Measurements from ENCODE around the gene CAPN12.
A peak's percentile ranks its signal among the peaks of the same experiment; 100 is the strongest.
"Not testable (repeated sequence)": the region's sequence is repeated elsewhere in the genome, so short reads cannot be mapped to it uniquely, and the experiment has no call there.

Gene CAPN12, protein sequence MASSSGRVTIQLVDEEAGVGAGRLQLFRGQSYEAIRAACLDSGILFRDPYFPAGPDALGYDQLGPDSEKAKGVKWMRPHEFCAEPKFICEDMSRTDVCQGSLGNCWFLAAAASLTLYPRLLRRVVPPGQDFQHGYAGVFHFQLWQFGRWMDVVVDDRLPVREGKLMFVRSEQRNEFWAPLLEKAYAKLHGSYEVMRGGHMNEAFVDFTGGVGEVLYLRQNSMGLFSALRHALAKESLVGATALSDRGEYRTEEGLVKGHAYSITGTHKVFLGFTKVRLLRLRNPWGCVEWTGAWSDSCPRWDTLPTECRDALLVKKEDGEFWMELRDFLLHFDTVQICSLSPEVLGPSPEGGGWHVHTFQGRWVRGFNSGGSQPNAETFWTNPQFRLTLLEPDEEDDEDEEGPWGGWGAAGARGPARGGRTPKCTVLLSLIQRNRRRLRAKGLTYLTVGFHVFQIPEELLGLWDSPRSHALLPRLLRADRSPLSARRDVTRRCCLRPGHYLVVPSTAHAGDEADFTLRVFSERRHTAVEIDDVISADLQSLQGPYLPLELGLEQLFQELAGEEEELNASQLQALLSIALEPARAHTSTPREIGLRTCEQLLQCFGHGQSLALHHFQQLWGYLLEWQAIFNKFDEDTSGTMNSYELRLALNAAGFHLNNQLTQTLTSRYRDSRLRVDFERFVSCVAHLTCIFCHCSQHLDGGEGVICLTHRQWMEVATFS

DNA sequence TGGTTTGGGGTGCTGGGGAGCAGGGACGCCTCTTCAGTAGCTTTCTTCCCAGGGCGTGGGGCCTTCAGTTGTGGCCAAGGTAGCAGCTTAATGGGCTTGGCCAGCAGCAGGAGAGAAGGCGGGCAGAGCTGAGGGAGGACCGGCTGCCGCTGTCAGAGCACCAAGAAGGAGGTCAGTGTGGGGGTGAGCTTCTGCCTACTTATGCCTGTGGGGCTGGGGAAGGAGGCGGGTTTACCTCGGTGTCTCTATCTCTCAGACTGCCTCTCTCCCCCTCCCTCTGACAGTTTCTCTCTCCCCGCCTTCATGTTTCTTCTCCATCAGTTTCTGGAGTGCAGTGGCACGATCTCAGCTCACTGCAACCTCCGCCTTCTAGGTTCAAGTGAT, at the start of gene CAPN12:
Gene CAPN12, minus strand, starts transcription at position 177 of the 384 bp plus-strand sequence. CDS start 309 bp downstream, outside the sequence.
- DNase-seq (ENCODE audit: low read depth) = peak; percentile 5

DNA sequence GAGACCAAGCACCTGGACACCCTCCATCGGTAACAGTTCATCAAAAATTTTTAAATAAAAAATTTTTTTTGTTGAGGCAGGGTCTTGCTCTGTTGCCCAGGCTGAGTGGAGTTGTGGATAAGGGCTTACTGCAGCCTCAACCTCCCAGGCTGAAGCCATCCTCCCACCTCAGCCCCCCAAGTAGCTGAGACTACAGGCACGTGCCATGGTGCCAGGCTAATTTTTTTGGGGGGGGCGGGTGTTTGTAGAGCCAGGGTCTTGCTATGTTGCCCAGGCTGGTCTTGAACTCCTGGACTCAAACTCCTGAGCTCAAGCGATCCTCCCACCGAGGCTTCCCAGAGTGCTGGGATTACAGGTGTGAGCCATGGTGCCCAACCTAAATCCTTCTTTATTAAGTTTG, 49.4 kb upstream of the CAPN12 start:
- no peak for DNase-seq (ENCODE audit: low read depth)

DNA sequence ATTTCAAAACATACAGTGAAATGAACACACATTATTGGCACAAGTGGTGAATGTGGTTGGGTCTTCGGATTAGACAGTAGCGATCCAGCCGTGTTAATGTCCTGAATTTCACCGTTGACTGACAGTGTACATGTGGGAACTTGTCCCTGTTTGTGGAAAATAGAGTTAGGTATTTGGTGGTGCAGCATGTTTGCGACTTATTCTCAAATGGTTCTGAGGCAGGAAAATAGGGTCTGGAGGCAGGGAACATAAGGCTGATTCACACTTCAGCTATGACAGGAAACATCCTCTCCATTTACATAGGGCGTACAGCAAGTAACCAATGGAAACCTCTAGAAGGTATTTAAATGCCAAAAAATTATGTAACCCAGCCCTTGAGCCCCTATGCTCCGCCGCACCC, 48.9 kb upstream of the CAPN12 start:
- DNase-seq (ENCODE audit: low read depth) = peak; percentile 73

DNA sequence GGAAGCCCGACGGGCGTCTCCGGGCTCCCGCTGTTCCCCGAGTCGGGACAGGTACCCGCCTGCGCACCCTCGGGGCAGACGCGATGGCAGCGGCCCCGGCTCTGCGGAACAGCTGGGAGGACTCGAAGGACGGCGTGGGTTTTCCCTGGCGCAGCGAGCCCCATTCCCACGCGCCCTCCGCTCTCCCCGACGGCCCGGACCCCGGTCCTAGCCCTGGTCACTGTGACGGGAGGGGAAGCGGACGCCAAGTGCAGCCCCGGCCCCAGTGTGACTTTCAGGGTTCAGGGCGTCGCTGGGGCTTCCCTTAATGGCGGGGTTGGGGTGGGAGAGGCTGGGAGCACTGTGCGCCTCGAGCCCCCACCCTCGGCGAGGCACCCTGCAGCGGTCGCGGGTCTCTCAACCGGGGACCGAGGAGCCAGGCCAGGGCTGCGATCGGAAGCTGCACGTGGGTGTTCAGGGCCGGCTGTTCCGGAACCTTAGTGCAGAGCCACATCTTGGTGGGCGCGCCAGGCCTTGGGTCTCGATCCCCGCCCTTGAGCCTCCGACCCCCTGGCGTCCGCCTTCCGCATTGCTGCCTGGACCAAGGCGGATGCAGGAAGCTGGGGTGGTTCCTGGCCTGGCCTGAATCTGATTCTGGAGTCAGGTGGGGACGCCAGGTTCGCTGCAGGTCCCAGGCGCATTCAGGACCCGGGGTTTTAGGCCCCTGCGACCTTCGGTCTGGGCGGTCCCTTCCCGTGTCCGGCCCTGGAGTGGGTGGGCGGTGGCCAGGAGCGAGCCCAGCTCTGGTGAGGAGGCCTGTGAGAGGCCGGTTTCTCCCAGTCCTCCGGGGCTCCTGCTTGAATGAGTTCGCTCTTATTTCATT, 48.2 kb upstream of the CAPN12 start:
- DNase-seq (ENCODE audit: low read depth) = no peak

DNA sequence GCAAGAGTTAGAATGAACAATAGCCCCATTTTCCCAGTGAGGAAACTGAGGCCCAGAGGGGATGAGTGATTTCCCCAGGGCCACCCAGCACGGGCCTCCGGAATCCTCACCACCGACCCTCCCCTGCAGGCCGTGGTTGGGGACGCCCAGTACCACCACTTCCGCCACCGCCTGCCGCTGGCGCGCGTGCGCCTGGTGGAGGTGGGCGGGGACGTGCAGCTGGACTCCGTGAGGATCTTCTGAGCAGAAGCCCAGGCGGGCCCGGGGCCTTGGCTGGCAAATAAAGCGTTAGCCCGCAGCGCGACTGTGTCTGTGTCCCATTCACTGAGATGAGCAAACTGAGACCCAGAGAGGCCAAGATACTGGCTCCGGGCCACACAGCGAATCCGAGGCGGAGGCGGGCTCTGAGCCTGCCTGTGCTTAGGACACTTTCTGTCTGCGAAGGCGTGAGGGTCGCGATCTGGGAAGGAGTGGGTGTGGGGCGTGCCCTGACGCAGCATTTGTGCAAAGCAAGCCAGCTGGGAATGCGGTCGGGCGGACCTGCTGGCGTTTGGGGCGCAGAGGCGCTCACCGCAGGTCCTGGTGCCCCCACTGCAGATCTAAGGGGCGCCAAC, 47.3 kb upstream of the CAPN12 start:
- DNase-seq (ENCODE audit: low read depth) = not testable (repeated sequence)

DNA sequence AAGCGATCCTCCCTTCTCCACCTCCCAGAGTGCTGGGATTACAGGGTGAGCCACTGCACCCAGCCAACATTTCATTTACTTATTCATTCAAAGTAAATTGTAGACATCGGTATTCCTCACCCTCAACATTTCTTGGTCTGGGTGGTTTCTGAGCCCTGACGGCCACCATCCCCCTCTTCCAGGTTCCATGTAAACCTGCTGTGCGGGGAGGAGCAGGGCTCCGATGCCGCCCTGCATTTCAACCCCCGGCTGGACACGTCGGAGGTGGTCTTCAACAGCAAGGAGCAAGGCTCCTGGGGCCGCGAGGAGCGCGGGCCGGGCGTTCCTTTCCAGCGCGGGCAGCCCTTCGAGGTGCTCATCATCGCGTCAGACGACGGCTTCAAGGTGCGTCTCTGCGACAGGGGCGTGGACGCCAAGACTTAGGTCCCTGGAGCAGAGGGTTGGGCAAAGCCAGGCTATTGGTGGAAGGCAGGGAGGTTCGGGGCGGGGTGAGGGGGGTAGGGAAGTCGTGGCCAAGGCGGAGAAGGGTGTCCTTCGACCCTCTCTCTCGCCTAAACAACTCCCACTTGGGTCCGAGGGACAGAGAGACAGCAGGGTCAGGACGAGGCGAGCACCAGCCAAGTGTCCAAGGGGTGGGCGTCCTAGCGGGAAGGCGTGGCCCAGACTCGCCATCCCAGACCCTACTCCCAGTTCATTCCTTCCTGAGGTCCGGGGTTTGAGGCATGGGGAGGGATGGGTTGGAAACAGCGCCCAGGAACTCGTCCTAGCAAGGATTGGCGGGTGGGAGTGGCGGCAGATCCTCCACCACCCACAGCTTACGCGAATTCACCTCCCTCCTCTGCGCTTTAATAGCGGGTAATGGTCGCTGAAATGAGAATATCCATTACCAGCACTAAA, 46.5 kb upstream of the CAPN12 start:
- not testable (repeated sequence) for DNase-seq (ENCODE audit: low read depth)

DNA sequence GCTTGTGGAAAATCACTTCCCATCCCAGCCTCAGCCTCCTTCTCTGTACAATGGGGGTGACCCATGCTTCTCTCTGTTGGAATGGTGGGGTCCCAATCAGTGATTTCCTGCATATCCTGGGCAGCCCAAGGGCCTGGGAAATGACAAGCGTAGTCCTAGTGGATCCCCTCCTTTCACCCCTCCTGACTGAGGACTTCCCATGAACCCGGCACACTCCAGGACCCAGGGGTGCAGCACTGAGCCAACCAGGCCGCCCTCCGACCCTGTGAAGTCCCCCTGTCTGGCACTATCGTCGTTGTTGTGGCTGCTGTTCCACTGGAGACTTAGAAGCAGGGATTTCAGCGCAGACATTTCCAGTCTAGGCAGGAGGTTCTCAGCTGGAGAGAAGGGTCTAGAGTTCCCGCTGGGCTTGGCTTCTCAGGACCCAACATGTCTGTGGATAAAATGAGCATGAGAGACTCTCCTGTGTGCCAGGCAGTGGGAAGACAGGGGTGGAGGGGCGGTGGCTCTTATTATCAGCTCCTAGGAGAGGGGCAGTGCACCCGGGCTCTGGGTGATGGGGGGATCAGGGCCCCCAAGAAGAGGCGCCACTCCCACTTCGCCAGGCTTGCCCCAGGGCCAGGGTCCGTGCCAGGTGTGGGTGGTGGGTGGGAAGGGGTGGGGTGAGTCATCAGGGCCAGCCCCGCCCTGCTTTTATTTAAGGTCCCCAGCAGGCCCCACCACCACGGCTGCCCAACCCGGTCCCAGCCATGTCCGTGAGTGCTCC, 44.4 kb upstream of the CAPN12 start, which contains the start of gene LGALS7B:
Gene LGALS7B, plus strand, starts transcription at position 723 of the 766 bp plus-strand sequence. Its CDS starts 27 bp downstream, at position 750.
- DNase-seq (ENCODE audit: low read depth) = no peak

DNA sequence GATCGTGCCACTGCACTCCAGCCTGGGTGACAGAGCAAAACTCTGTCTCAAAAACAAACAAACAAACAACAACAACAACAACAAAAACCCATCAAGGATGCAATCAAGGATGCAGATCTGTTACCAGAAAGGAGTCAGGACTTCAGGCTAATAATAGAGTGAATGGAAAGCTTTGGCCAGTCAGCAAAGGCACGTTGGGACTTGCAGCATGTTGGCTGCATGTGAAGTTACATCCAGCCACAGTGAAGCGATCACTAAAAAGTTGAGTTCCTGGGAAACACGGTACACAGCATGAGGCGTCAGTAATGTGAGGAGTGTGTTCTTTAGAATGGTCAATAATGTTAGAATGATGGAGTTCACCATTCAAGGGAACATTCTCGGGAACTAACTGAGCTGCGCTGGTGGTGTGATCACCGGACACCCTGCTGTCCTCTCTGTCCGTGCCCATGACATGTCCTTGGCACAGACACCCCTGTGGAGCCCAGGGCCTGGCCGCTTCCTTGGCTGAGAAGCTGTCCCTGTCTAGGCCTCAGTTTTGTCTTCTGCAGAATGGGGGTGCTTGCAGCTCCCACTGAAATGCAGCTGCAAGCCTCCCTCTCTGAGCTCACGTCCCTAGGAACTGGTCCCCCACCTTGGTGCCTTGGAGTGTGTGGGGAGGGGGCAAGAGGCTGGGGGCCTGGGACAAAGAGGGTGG, 42.4 kb upstream of the CAPN12 start:
- no peak for DNase-seq (ENCODE audit: low read depth)

DNA sequence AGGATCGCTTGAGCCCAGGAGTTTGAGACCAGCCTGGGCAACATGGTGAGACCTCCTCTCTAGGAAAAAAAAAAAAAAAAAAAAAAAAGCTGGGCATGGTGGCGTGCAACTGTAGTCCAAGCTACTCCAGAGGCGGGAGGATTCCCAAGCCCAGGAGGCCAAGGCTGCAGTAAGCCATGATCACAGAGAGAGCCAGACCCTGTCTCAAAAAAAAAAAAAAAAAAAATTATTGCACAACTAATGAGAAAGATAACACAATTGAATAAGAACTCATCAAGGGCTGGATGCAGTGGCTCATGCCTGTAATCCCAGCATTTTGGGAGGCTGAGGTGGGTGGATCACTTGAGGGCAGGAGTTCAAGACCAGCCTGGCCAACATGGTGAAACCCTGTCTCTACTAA, 41.8 kb upstream of the CAPN12 start:
- DNase-seq (ENCODE audit: low read depth) = not testable (repeated sequence)

DNA sequence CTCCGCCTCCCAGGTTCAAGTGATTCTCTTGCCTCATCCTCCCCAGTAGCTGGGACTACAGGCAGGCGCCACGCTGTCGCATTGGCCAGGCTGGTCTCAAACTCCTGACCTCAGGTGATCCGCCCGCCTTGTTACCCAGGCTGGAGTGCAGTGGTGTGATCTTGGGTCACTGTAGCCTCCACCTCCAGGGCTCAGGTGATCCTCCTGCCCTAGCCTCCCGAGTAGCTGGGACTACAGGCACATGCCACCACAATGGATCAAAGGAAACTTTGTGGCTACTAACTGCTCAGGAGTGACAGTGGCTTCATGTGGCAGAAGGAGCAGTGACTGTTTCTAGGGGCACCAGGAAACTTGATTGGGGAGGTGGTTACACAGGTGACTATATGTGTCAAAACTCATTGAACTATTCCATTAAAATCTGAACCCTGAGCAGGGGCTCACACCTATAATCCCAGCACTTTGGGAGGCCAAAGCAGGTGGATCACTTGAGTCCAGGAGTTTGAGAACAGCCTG, 41.0 kb upstream of the CAPN12 start:
- DNase-seq (ENCODE audit: low read depth) = no peak

DNA sequence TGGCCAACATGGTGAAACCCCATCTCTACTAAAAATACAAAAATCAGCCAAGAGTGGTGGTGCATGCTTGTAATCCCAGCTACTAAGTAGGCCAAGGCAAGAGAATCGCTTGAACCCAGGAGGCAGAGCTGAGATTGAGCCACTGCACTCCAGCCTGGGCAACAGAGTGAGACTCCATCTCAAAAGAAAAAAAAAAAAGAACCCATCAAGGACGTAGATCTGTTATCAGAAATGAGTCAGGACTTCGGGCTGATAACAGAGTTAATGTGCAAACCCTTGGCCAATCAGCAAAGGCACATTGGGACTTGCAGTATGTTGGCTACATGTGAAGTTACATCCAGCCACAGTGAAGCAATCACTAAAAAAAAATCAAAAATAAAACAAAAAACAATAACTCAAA, 40.0 kb upstream of the CAPN12 start:
- DNase-seq (ENCODE audit: low read depth) = no peak

DNA sequence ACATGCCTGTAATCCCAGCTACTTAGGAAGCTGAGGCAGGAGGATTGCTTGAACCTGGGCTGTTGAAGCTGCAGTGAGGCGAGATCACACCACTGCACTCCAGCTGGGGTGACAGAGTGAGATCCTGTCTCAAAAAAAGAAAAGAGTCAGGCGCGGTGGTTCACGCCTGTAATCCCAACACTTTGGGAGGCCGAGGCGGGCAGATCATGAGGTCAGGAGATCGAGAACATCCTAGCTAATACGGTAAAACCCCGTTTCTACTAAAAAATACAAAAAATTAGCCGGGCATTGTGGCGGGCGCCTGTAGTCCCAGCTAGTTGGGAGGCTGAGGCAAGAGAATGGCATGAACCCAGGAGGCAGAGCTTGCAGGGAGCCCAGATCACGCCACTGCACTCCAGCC, 37.9 kb upstream of the CAPN12 start:
- not testable (repeated sequence) for DNase-seq (ENCODE audit: low read depth)

DNA sequence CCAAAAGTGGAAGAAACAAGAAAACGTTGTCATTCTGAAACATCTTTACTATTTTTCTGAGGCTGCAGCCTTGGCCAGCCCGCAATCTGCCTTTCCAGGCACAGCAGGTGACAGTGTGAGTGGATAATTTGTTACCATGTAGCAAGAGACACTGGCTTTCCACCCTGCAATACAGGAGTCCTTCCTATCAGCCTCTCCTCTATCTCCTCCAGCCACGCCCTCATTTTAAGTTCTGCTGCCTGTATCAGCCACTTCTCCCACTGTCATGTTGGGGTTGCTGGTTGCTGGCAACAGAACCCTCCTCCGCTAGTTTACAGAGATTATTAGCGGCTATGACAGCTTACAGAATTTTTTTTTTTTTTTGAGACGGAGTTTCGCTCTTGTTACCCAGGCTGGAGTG, 36.8 kb upstream of the CAPN12 start:
- no peak for DNase-seq (ENCODE audit: low read depth)

DNA sequence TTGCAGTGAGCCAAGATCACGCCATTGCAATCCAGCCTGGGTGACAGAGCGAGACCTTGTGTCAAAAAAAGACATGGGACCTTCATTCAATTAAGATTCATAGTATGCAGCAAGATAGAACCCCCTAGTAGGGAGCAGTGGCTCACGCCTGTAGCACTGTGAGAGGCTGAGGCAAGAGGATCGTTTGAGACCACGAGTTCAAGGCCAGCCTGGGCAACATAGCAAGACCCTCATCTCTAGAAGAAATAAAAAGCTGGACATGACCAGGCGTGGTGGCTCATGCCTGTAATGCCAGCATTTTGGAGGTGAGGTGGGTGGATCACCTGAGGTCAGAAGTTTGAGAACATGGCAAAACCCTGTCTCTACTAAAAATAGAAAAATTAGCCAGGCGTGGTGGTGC, 36.2 kb upstream of the CAPN12 start:
- DNase-seq (ENCODE audit: low read depth) = no peak

DNA sequence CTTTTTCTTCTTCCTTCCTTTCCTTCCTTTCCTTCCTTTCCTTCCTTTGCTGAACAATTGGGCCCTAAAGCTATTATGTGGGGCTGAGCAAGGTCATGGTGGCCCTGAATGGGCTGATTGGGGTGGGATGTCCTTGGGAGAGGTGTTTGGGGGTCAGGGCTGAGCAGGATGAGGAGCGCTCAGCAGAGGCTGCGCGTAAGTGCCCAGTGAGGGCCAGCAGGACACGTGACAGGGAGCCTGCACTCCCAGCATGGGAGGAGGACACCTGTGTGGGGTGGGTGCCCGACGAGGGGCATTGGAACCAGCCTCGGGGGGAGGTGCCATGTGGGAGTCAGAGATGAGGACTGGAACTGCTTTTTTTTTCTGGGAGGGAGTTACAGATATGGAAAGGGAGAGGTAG, 34.5 kb upstream of the CAPN12 start:
- no peak for DNase-seq (ENCODE audit: low read depth)

DNA sequence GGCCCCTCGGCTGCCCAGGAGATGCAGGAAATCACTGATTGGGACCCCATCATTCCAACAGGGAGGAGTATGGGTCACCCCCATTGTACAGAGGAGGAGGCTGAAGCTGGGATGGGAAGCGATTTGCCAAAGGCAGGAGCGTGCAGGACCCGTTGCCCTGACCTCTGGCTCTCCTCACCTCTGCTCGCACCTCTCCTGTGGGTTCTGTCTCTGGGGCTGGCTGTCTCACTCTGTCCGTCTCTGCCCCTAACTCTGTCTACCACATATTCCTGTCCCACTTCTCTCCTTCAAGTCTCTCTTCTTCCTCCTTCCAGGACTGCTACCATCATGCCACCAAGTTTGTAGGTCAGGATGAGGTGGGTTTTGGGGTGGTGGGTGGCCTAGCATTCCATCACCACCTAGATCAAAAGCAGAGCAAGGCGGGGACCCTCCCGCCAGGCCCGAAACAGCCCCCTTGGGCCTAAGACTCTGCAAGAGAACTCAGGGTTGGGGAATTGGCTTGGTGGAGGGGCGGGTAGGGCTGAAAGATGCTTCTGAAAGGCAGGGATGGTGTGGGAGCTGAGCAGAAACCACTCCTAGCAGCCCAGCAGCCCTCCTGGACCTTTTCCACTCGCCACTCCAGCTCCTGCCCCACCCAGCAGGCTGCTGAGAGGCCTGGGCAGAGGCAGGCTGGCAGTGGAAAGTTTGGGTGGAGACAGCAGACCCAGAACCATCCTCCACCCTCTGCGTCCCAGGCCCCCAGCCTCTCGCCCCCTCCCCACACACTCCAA, 30.1 kb upstream of the CAPN12 start:
- no peak for DNase-seq (ENCODE audit: low read depth)

DNA sequence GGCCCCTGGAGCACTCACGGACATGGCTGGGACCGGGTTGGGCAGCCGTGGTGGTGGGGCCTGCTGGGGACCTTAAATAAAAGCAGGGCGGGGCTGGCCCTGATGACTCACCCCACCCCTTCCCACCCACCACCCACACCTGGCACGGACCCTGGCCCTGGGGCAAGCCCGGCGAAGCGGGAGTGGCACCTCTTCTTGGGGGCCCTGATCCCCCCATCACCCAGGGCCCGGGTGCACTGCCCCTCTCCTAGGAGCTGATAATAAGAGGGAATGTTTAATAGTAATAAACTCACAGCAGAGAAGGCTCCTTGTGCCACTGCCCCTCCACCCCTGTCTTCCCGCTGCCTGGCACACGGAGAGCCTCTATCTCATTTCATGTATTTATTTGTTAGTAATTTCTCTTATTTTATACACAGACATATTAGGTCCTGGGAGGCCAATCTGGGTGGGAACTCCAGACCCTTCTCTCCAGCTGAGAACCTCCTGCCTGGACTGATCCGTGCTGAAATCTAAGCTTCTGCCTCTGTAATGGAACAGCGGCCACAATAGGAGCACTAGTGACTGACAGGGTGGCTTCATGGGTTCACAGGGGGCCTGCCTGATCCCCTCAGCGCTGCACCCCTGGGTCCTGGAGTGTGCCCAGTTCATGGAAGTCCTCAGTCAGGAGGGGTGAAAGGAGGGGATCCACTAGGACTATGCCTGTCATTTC, 29.3 kb upstream of the CAPN12 start, which contains the start of gene LGALS7:
Gene LGALS7, minus strand, starts transcription at position 49 of the 709 bp plus-strand sequence. Its CDS starts 25 bp downstream, at position 24.
- no peak for DNase-seq (ENCODE audit: low read depth)

DNA sequence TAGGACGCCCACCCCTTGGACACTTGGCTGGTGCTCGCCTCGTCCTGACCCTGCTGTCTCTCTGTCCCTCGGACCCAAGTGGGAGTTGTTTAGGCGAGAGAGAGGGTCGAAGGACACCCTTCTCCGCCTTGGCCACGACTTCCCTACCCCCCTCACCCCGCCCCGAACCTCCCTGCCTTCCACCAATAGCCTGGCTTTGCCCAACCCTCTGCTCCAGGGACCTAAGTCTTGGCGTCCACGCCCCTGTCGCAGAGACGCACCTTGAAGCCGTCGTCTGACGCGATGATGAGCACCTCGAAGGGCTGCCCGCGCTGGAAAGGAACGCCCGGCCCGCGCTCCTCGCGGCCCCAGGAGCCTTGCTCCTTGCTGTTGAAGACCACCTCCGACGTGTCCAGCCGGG, 27.3 kb upstream of the CAPN12 start:
- DNase-seq (ENCODE audit: low read depth) = not testable (repeated sequence)

Measured in EH (cell line).